Stomach (tissue), 4 donors: ENCODE results near the gene ASMTL.

Experiments
- POLR2A ChIP-seq, 4 donors: fragments of 450-650 bp; IDR thresholded peaks; one replicate each; pipeline ENCODE4 v1.6.1; 2016; ENCODE audit warnings: antibody characterized with exemption in 4 of 4, control low read depth in 2 of 4, mild to moderate bottlenecking in 1 of 4, moderate library complexity in 1 of 4
- TF ChIP-seq, protein P1 (sequence below), 7 experiments: fragments of 450-650 bp in 4 of 7; fragments of 200-600 bp in 3 of 7; sonication (generic) in 3 of 7; IDR thresholded peaks; one replicate each; pipeline ENCODE4 v1.5.1; 2016 to 2019; ENCODE audit warnings: antibody characterized with exemption in 7 of 7, control low read depth in 2 of 7, mild to moderate bottlenecking in 1 of 7

DNA sequence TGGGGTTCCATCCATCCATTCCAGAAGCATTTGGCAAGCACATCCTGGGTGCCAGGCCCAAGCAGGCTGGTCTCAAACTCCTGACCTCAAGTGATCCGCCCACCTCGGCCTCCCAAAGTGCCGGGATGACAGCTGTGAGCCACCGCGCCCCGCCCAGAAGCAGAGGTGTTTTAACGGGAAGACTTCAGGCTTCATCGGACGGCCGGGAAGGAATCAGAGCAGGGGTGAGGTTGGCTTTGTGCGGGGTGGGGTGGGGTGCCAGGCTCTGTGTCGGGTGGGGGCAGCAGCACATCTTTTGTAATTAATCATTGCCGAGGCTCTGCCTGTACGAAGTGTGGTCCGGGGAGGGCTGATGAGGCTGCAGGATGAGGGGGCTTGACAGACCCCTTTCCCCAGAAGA is 55.7 kb downstream of the ASMTL start:
- TF ChIP-seq, protein P1, sequence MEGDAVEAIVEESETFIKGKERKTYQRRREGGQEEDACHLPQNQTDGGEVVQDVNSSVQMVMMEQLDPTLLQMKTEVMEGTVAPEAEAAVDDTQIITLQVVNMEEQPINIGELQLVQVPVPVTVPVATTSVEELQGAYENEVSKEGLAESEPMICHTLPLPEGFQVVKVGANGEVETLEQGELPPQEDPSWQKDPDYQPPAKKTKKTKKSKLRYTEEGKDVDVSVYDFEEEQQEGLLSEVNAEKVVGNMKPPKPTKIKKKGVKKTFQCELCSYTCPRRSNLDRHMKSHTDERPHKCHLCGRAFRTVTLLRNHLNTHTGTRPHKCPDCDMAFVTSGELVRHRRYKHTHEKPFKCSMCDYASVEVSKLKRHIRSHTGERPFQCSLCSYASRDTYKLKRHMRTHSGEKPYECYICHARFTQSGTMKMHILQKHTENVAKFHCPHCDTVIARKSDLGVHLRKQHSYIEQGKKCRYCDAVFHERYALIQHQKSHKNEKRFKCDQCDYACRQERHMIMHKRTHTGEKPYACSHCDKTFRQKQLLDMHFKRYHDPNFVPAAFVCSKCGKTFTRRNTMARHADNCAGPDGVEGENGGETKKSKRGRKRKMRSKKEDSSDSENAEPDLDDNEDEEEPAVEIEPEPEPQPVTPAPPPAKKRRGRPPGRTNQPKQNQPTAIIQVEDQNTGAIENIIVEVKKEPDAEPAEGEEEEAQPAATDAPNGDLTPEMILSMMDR (IDR thresholded peaks at IDR 0.05), result no peak
- TF ChIP-seq POLR2A (IDR thresholded peaks at IDR 0.05), result no peak
